Left renal pelvis (tissue), 4 donors: ENCODE data around the gene MEX3A. TPM values are rescaled to one million over a fixed set of nuclear protein-coding genes. Genes with fewer than 3 reads are reported as not detected.
"Not testable (repeated sequence)": the region's sequence is repeated elsewhere in the genome, so short reads cannot be mapped to it uniquely, and the experiment has no call there.

Experiments used
- DNase-seq, 4 donors: peaks; one replicate each; pipeline ENCODE4 v3.0.0-alpha.2; 2013; ENCODE audit warnings: low read depth in 4 of 4, low spot score in 3 of 4
- polyA plus RNA-seq, 4 donors: library from polyadenylated mRNA; unstranded; fragments of 120-200 nt; gene quantifications; one replicate each; pipeline ENCODE4 v1.2.1, GENCODE V29; 2013; ENCODE audit not compliant: insufficient read length in 4 of 4

Gene MEX3A
- polyA plus RNA-seq, 4 donors, result 40.9 to 46.9 (median 45.0) TPM

- DNase-seq, result no peak
Observed at GRCh38 chr1:156118177-156118868, 36.1 kb upstream of the MEX3A start.

GRCh38 chr1:156117414-156118176 lies 35.3 kb upstream of the MEX3A start:
- no peak for DNase-seq

- not testable (repeated sequence) for DNase-seq
Observed at GRCh38 chr1:156116731-156117130, 34.5 kb upstream of the MEX3A start.

- no peak for DNase-seq
Observed at GRCh38 chr1:156115514-156116374, 33.5 kb upstream of the MEX3A start.

- no peak for DNase-seq
Observed at GRCh38 chr1:156114919-156115513, 32.8 kb upstream of the MEX3A start.

GRCh38 chr1:156114101-156114918 lies 32.0 kb upstream of the MEX3A start, which contains the start of gene LMNA:
LMNA (plus strand) TSS chr1:156114711; CDS start chr1:156114919, 208 bp downstream.
- DNase-seq, result no peak

GRCh38 chr1:156113282-156113950 lies 31.2 kb upstream of the MEX3A start:
- no peak for DNase-seq

- DNase-seq, result no peak
Observed at GRCh38 chr1:156112276-156113137, 30.2 kb upstream of the MEX3A start.

GRCh38 chr1:156111355-156111962 lies 29.2 kb upstream of the MEX3A start:
- no peak for DNase-seq

- DNase-seq, result no peak
Observed at GRCh38 chr1:156110252-156110651, 28.0 kb upstream of the MEX3A start.

GRCh38 chr1:156108664-156109241 lies 26.5 kb upstream of the MEX3A start:
- DNase-seq, result no peak

GRCh38 chr1:156108057-156108456 lies 25.8 kb upstream of the MEX3A start:
- DNase-seq, result no peak

- no peak for DNase-seq
Observed at GRCh38 chr1:156106624-156107488, 24.6 kb upstream of the MEX3A start.

- DNase-seq, result no peak
Observed at GRCh38 chr1:156104861-156105832, 22.9 kb upstream of the MEX3A start.

GRCh38 chr1:156104065-156104810 lies 22.0 kb upstream of the MEX3A start:
- no peak for DNase-seq
